ENCODE measurements around the gene FOXP2.

- TF ChIP-seq CTCF (IDR thresholded peaks at IDR 0.05) = no peak
- TF ChIP-seq POLR2A (IDR thresholded peaks at IDR 0.05) = no peak
- no peak for TF ChIP-seq POLR2AphosphoS5 (IDR thresholded peaks at IDR 0.05)
- no peak for TF ChIP-seq EP300 (IDR thresholded peaks at IDR 0.05)
Observed at GRCh38 chr7:114533131-114533530, 118.5 kb downstream of the FOXP2 start.

All from gastroesophageal sphincter (tissue), 3 donors.